NB4 (cell line): ENCODE measurements around the gene EIF4EBP2.

Experiments used
- POLR2A ChIP-seq: IDR thresholded peaks from 2 replicates; pipeline ENCODE4 v1.6.1; 2011; ENCODE audit warnings: mild to moderate bottlenecking; ENCODE audit not compliant: insufficient read length; ENCODE audit errors: extremely low read depth
- TF ChIP-seq, protein P1 (sequence below): IDR thresholded peaks from one replicate; pipeline ENCODE4 v1.5.1; 2012; ENCODE audit warnings: low read depth, low read length

DNA sequence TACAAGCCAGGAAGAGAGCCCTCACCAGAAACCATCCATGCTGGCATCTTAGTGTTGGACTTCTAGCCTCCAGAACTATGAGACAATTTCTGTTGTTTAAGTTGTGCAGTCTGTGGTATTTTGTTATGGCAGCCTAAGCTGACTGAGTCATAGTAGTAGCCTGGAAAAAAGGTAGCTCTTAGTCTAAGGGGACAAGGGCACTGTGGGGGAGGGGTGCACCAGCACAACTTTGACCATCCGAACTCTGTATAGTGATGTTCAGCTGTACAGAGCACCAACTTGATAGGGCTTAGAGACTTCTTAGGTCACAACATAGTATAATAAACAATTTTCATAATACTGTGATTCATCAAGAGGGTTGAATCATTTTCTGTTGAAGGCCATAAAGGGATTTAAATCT, 14.3 kb downstream of the EIF4EBP2 start:
- TF ChIP-seq, protein P1, sequence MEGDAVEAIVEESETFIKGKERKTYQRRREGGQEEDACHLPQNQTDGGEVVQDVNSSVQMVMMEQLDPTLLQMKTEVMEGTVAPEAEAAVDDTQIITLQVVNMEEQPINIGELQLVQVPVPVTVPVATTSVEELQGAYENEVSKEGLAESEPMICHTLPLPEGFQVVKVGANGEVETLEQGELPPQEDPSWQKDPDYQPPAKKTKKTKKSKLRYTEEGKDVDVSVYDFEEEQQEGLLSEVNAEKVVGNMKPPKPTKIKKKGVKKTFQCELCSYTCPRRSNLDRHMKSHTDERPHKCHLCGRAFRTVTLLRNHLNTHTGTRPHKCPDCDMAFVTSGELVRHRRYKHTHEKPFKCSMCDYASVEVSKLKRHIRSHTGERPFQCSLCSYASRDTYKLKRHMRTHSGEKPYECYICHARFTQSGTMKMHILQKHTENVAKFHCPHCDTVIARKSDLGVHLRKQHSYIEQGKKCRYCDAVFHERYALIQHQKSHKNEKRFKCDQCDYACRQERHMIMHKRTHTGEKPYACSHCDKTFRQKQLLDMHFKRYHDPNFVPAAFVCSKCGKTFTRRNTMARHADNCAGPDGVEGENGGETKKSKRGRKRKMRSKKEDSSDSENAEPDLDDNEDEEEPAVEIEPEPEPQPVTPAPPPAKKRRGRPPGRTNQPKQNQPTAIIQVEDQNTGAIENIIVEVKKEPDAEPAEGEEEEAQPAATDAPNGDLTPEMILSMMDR: no peak
- TF ChIP-seq POLR2A: no peak
